Keratinocyte (primary cell): ENCODE measurements around the gene AZIN2. TPM values are rescaled to one million over a fixed set of nuclear protein-coding genes. Genes with fewer than 3 reads are reported as not detected.
"Not testable (repeated sequence)": the region's sequence is repeated elsewhere in the genome, so short reads cannot be mapped to it uniquely, and the experiment has no call there.

Source experiments
- DNase-seq: peaks from one replicate; pipeline ENCODE4 v3.0.0-alpha.2; 2011; ENCODE audit warnings: low read depth, missing footprints, low spot score
- FAIRE-seq: peaks from 2 replicates; lab custom pipeline; 2011; peaks lifted over from hg19 to GRCh38; lab: Jason Lieb, UNC
- H2AFZ ChIP-seq: 2 replicates; pipeline ENCODE4 v1.6.0; 2012; ENCODE audit warnings: low read length, control low read depth, inconsistent platforms; ENCODE audit not compliant: control insufficient read depth
- H3K27ac ChIP-seq: 2 replicates; pipeline ENCODE4 v1.5.1; 2011; ENCODE audit warnings: low read length; ENCODE audit not compliant: control insufficient read depth, insufficient read depth
- H3K27me3 ChIP-seq: 3 replicates; pipeline ENCODE4 v1.6.0; 2011; ENCODE audit warnings: low read length; ENCODE audit not compliant: control insufficient read depth, insufficient read depth; ENCODE audit errors: extremely low read depth
- H3K36me3 ChIP-seq, 2 experiments: 2 replicates in 1 of 2; 3 replicates in 1 of 2; pipeline ENCODE4 v1.5.1; 2011; ENCODE audit warnings: low read length in 2 of 2, mild to moderate bottlenecking in 1 of 2; ENCODE audit not compliant: control insufficient read depth in 2 of 2, insufficient read depth in 2 of 2; ENCODE audit errors: extremely low read depth in 1 of 2
- H3K4me1 ChIP-seq: 3 replicates; pipeline ENCODE4 v1.5.1; 2011; ENCODE audit warnings: low read length; ENCODE audit not compliant: control insufficient read depth, insufficient read depth; ENCODE audit errors: extremely low read depth
- H3K4me2 ChIP-seq: 3 replicates; pipeline ENCODE4 v1.6.0; 2011; ENCODE audit warnings: low read depth, low read length; ENCODE audit not compliant: control insufficient read depth, insufficient read depth; ENCODE audit errors: extremely low read depth
- H3K4me3 ChIP-seq, 3 experiments: fragments of 200-600 bp in 1 of 3; sonication (generic) in 1 of 3; 2 replicates in 2 of 3; 3 replicates in 1 of 3; pipeline ENCODE4 v1.5.1; 2011 to 2016; ENCODE audit warnings: low read length in 3 of 3, mild to moderate bottlenecking in 3 of 3, control low read depth in 2 of 3, inconsistent platforms in 1 of 3, low read depth in 1 of 3, mixed read lengths in 1 of 3, mixed run types in 1 of 3, moderate library complexity in 1 of 3; ENCODE audit not compliant: control insufficient read depth in 2 of 3, insufficient read depth in 2 of 3; ENCODE audit errors: extremely low read depth in 1 of 3
- H3K79me2 ChIP-seq: 2 replicates; pipeline ENCODE4 v1.6.0; 2012; ENCODE audit warnings: low read length; ENCODE audit not compliant: control insufficient read depth, insufficient read depth
- H3K9ac ChIP-seq: 3 replicates; pipeline ENCODE4 v1.6.0; 2011; ENCODE audit warnings: low read length; ENCODE audit not compliant: control insufficient read depth, insufficient read depth; ENCODE audit errors: extremely low read depth
- H3K9me1 ChIP-seq: 3 replicates; pipeline ENCODE4 v1.6.0; 2011; ENCODE audit warnings: low read length; ENCODE audit not compliant: control insufficient read depth, insufficient read depth; ENCODE audit errors: extremely low read depth
- H3K9me3 ChIP-seq: 2 replicates; pipeline ENCODE4 v1.5.1; 2012; ENCODE audit warnings: low read depth, low read length; ENCODE audit not compliant: control insufficient read depth
- H4K20me1 ChIP-seq: 3 replicates; pipeline ENCODE4 v1.6.0; 2011; ENCODE audit warnings: low read length; ENCODE audit not compliant: control insufficient read depth, insufficient read depth; ENCODE audit errors: extremely low read depth
- EZH2 ChIP-seq: IDR thresholded peaks from one replicate; pipeline ENCODE4 v1.6.1; 2012; ENCODE audit warnings: inconsistent platforms, mild to moderate bottlenecking, low read length, moderate library complexity
- dilution Hi-C: fragments of 300-500 bp; cut with MboI; formaldehyde crosslinking; loops from one replicate; pipeline ENCODE4 v1.7.0; 2020; ENCODE audit warnings: low sequenced_read_pairs; ENCODE audit not compliant: extremely low pct_ligation_motif_present
- polyA plus RNA-seq, 5 experiments: library from polyadenylated mRNA; depleted of rRNA in 3 of 5; stranded (reverse) in 3 of 5; stranded (forward) in 1 of 5; unstranded in 1 of 5; fragments of >200 nt; gene quantifications; 1 replicate in 1 of 5; 2 replicates in 3 of 5; 3 replicates in 1 of 5; pipeline versions ENCODE4 v1.2.1 to v1.2.3, GENCODE V29; 2011 to 2012; ENCODE audit warnings: missing spikeins in 2 of 5, low read depth in 1 of 5, low replicate concordance in 1 of 5
- TF ChIP-seq, protein P1 (sequence below), 3 experiments: IDR thresholded peaks in 1 of 3; conservative IDR thresholded peaks in 1 of 3; optimal IDR thresholded peaks in 1 of 3; 2 replicates in 2 of 3; 3 replicates in 1 of 3; pipeline versions ENCODE3 to v1.5.1; 2011; ENCODE audit warnings: low read length in 3 of 3, mild to moderate bottlenecking in 3 of 3, moderate library complexity in 2 of 3, control low read depth in 1 of 3, inconsistent platforms in 1 of 3; ENCODE audit not compliant: insufficient read depth in 2 of 3; ENCODE audit errors: extremely low read depth in 1 of 3

Gene AZIN2
- polyA plus RNA-seq, 1 donor (not counting 4 experiments of a cell fraction or from before 2014, with no cell fraction given): 6.7 TPM

- dilution Hi-C loops, H3K4me2 ChIP-seq, H3K9ac ChIP-seq, H2AFZ ChIP-seq, H3K27me3 ChIP-seq, H4K20me1 ChIP-seq, DNase-seq, H3K4me1 ChIP-seq, H3K4me3 ChIP-seq, H3K79me2 ChIP-seq, H3K36me3 ChIP-seq, H3K9me1 ChIP-seq, H3K9me3 ChIP-seq, FAIRE-seq, H3K27ac ChIP-seq: not testable (repeated sequence)
Measured at GRCh38 chr1:33068108-33068507, 12.8 kb upstream of the AZIN2 start.

DNA sequence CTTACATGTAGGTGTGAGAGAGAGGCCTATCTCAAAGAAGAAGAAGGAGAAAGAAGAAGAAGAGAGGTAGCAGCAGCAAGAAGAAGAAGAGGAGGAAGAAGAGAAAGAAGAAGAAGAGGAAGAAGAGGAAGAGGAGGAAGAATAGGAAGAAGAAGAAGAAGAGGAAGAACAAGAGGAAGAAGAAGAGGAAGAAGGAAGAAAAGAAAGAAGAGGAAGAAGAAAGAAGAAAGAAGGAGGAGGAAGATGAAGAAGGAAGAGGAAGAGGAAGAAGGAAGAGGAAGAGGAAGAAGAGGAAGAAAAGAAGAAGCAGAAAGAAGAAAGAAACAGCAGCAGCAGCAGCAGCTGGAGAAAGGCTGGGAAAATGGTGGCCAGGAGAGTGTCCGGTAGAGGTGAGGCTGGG is 10.3 kb upstream of the AZIN2 start:
- peaks cover 5% of the 10 kb centered on the region for H3K4me1 ChIP-seq
- H3K4me2 ChIP-seq: no peak overlapping the region
- no peaks in the 10 kb centered on the region for H3K27me3 ChIP-seq
- H3K36me3 ChIP-seq: no peaks in the 10 kb centered on the region
- no peaks in the 10 kb centered on the region for H4K20me1 ChIP-seq
- H3K9me3 ChIP-seq: no peaks in the 10 kb centered on the region
- no peak for DNase-seq
- no peak overlapping the region for H3K27ac ChIP-seq
- no peaks in the 10 kb centered on the region for H3K9me1 ChIP-seq
- H3K4me3 ChIP-seq: no peak overlapping the region
- H2AFZ ChIP-seq: no peak overlapping the region
- dilution Hi-C loops: no loop called here
- no peak for FAIRE-seq
- no peaks in the 10 kb centered on the region for H3K79me2 ChIP-seq
- TF ChIP-seq, protein P1, sequence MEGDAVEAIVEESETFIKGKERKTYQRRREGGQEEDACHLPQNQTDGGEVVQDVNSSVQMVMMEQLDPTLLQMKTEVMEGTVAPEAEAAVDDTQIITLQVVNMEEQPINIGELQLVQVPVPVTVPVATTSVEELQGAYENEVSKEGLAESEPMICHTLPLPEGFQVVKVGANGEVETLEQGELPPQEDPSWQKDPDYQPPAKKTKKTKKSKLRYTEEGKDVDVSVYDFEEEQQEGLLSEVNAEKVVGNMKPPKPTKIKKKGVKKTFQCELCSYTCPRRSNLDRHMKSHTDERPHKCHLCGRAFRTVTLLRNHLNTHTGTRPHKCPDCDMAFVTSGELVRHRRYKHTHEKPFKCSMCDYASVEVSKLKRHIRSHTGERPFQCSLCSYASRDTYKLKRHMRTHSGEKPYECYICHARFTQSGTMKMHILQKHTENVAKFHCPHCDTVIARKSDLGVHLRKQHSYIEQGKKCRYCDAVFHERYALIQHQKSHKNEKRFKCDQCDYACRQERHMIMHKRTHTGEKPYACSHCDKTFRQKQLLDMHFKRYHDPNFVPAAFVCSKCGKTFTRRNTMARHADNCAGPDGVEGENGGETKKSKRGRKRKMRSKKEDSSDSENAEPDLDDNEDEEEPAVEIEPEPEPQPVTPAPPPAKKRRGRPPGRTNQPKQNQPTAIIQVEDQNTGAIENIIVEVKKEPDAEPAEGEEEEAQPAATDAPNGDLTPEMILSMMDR (optimal IDR thresholded peaks at IDR 0.05 in 1 of 3, IDR thresholded peaks at IDR 0.05 in 1 of 3, conservative IDR thresholded peaks at IDR 0.05 in 1 of 3; ENCODE audit: extremely low read depth in 1 of 3, insufficient read depth in 2 of 3, low read length in 3 of 3): no peak
- TF ChIP-seq EZH2: no peak
- H3K9ac ChIP-seq: no peak overlapping the region

- no peak for TF ChIP-seq EZH2
- TF ChIP-seq, protein P1 (optimal IDR thresholded peaks at IDR 0.05 in 1 of 3, IDR thresholded peaks at IDR 0.05 in 1 of 3, conservative IDR thresholded peaks at IDR 0.05 in 1 of 3; ENCODE audit: extremely low read depth in 1 of 3, insufficient read depth in 2 of 3, low read length in 3 of 3): no peak
- no peak for FAIRE-seq
Measured at GRCh38 chr1:33072707-33073106, 8.2 kb upstream of the AZIN2 start.

More at GRCh38 chr1:33072707-33073106, 8.2 kb upstream of the AZIN2 start:
- Histone ChIP-seq H3K79me2 (no peaks in the 10 kb centered on the region), H3K36me3 (no peaks in the 10 kb centered on the region), H3K9ac (no peak overlapping the region), H3K9me3 (no peaks in the 10 kb centered on the region), H3K27ac (no peak overlapping the region), H2AFZ (no peak overlapping the region), H3K4me3 (no peak overlapping the region), H4K20me1 (no peaks in the 10 kb centered on the region), H3K9me1 (no peaks in the 10 kb centered on the region), H3K4me2 (no peak overlapping the region), H3K4me1 (peaks cover 5% of the 10 kb centered on the region), H3K27me3 (no peaks in the 10 kb centered on the region)
- dilution Hi-C loops: no loop called here
- no peak for DNase-seq
